GM23338 (cell line): ENCODE data around the gene GALNT11. TPM values are rescaled to one million over a fixed set of nuclear protein-coding genes. Genes with fewer than 3 reads are reported as not detected.

Experiments
- ZNF462 ChIP-seq: fragments of 250-450 bp; sonication (Bioruptor Pico); IDR thresholded peaks from 2 replicates; pipeline ENCODE4 v1.5.0; 2020; ENCODE audit warnings: mild to moderate bottlenecking, moderate library complexity
- polyA plus RNA-seq: library from polyadenylated mRNA; unstranded; fragments of >200 nt; fragmentation: Nextera tagmentation; extraction: Ambion mirVana; gene quantifications from 2 replicates; pipeline ENCODE4 v1.2.1, GENCODE V29; 2016
- small RNA-seq: library from RNA; depleted of rRNA; stranded (forward); fragments of <200 nt; gene quantifications from one replicate; pipeline ENCODE3, GENCODE V24; 2014; ENCODE audit warnings: low replicate concordance
- total RNA-seq: library from RNA; depleted of rRNA; stranded (reverse); fragments of >200 nt; shearing (Covaris generic); gene quantifications from 2 replicates; pipeline ENCODE4 v1.2.3, GENCODE V29; 2014; rRNA removed

Gene GALNT11
- total and polyA plus RNA-seq, 2 experiments from 2014 or later, result 16.1 to 33.6 TPM

GRCh38 chr7:152162287-152162686, 136.8 kb downstream of the GALNT11 start (continued):
- TF ChIP-seq ZNF462 (CRISPR knock-in tag), result no peak

Small RNA genes lying within 50 kb of the gene (small RNA-seq; reads per million reads assigned to genes)
- not detected for gene RF00017

Other genes starting within 250 kb of the GALNT11 start
- gene PRKAG2, start 148.6 kb upstream of the GALNT11 start, total RNA-seq, result 11.4 and 14.9 TPM in 2 replicates
- gene PRKAG2, start 148.6 kb upstream of the GALNT11 start, polyA plus RNA-seq, result 6.3 and 9.1 TPM in 2 replicates
- gene GALNTL5, start 69.2 kb upstream of the GALNT11 start, total RNA-seq, result not detected in 2 replicates
- 0.78 TPM in 1 of 2 replicates, not detected in the other for gene GALNTL5, start 69.2 kb upstream of the GALNT11 start, polyA plus RNA-seq